Mesenchymal stem cell (in vitro differentiated cells and primary cell): Measurements from ENCODE around the gene FILIP1L.

Experiments
- DNase-seq: peaks from one replicate; pipeline ENCODE4 v3.0.0-alpha.2; 2013
- H2AFZ ChIP-seq: one replicate; pipeline ENCODE4 v1.6.1; 2013; ENCODE audit warnings: low read depth, mild to moderate bottlenecking, control low read depth, inconsistent platforms, low read length, moderate library complexity
- H2AK5ac ChIP-seq: 2 replicates; pipeline ENCODE4 v1.6.1; 2013; ENCODE audit warnings: low read length, moderate library complexity, mild to moderate bottlenecking, inconsistent platforms; ENCODE audit not compliant: severe bottlenecking
- H2BK120ac ChIP-seq: one replicate; pipeline ENCODE4 v1.6.1; 2013; ENCODE audit warnings: low read depth, mild to moderate bottlenecking, inconsistent platforms, low read length, moderate library complexity
- H2BK12ac ChIP-seq, 2 experiments: one replicate each; pipeline ENCODE4 v1.6.1; 2013; ENCODE audit warnings: inconsistent platforms in 2 of 2, low read length in 2 of 2, mild to moderate bottlenecking in 2 of 2, moderate library complexity in 2 of 2, control low read depth in 1 of 2
- H2BK15ac ChIP-seq: one replicate; pipeline ENCODE4 v1.6.1; 2013; ENCODE audit warnings: mild to moderate bottlenecking, low read depth, inconsistent platforms; ENCODE audit not compliant: poor library complexity, severe bottlenecking
- H2BK5ac ChIP-seq: 2 replicates; pipeline ENCODE4 v1.6.1; 2013; ENCODE audit warnings: low read depth, mild to moderate bottlenecking, low read length, control low read depth, inconsistent platforms; ENCODE audit not compliant: poor library complexity, severe bottlenecking
- H3K14ac ChIP-seq, 2 experiments: one replicate each; pipeline ENCODE4 v1.6.1; 2013; ENCODE audit warnings: inconsistent platforms in 2 of 2, low read length in 2 of 2, control low read depth in 1 of 2, mild to moderate bottlenecking in 1 of 2, moderate library complexity in 1 of 2
- H3K18ac ChIP-seq, 2 experiments: one replicate each; pipeline ENCODE4 v1.6.1; 2013; ENCODE audit warnings: inconsistent platforms in 2 of 2, low read length in 2 of 2, control low read depth in 1 of 2, low read depth in 1 of 2, mild to moderate bottlenecking in 1 of 2
- H3K23ac ChIP-seq, 2 experiments: one replicate each; pipeline ENCODE4 v1.6.1; 2013; ENCODE audit warnings: inconsistent platforms in 2 of 2, low read length in 2 of 2, mild to moderate bottlenecking in 2 of 2, moderate library complexity in 2 of 2, control low read depth in 1 of 2
- H3K27ac ChIP-seq: 2 replicates; pipeline ENCODE4 v1.5.1; 2013; ENCODE audit warnings: mild to moderate bottlenecking, moderate library complexity, low read length, control low read depth, inconsistent platforms; ENCODE audit not compliant: poor library complexity, severe bottlenecking
- H3K27me3 ChIP-seq, 2 experiments: 2 replicates each; pipeline versions ENCODE4 v1.6.1 to v1.7.0; 2013; ENCODE audit warnings: low read length in 2 of 2, mild to moderate bottlenecking in 2 of 2, moderate library complexity in 2 of 2, control low read depth in 1 of 2, inconsistent platforms in 1 of 2; ENCODE audit not compliant: control insufficient read depth in 1 of 2, insufficient read depth in 1 of 2
- H3K36me3 ChIP-seq, 2 experiments: 2 replicates each; pipeline versions ENCODE4 v1.6.1 to v1.7.0; 2013; ENCODE audit warnings: low read length in 2 of 2, control low read depth in 1 of 2, inconsistent platforms in 1 of 2, low read depth in 1 of 2, mild to moderate bottlenecking in 1 of 2; ENCODE audit not compliant: insufficient read depth in 2 of 2, control insufficient read depth in 1 of 2
- H3K4ac ChIP-seq, 2 experiments: one replicate each; pipeline ENCODE4 v1.6.1; 2013; ENCODE audit warnings: inconsistent platforms in 2 of 2, low read length in 2 of 2, mild to moderate bottlenecking in 2 of 2, moderate library complexity in 2 of 2, control low read depth in 1 of 2, low read depth in 1 of 2
- H3K4me1 ChIP-seq: 2 replicates; pipeline ENCODE4 v1.6.1; 2013; ENCODE audit warnings: low read depth, low read length, control low read depth; ENCODE audit not compliant: control insufficient read depth, insufficient read depth
- H3K4me2 ChIP-seq: 2 replicates; pipeline ENCODE4 v1.6.1; 2013; ENCODE audit warnings: low read length, mild to moderate bottlenecking, inconsistent platforms; ENCODE audit not compliant: poor library complexity, severe bottlenecking
- H3K4me3 ChIP-seq, 2 experiments: 2 replicates each; pipeline versions ENCODE4 v1.5.1 to v1.7.0; 2013; ENCODE audit warnings: low read length in 2 of 2, mild to moderate bottlenecking in 2 of 2, control low read depth in 1 of 2, low read depth in 1 of 2; ENCODE audit not compliant: insufficient read depth in 1 of 2
- H3K79me1 ChIP-seq: replicated peaks from 2 replicates; pipeline ENCODE4 v1.6.1; 2013; ENCODE audit warnings: mild to moderate bottlenecking, control low read depth, low read length, inconsistent platforms; ENCODE audit not compliant: poor library complexity, severe bottlenecking
- H3K9ac ChIP-seq: 2 replicates; pipeline ENCODE4 v1.7.0; 2013; ENCODE audit warnings: mild to moderate bottlenecking, low read length, moderate library complexity
- H3K9me3 ChIP-seq: 2 replicates; pipeline ENCODE4 v1.7.0; 2013; ENCODE audit warnings: mild to moderate bottlenecking, low read length; ENCODE audit not compliant: control insufficient read depth
- H4K8ac ChIP-seq: one replicate; pipeline ENCODE4 v1.6.1; 2013; ENCODE audit warnings: inconsistent platforms, mild to moderate bottlenecking, low read length, moderate library complexity
- H4K91ac ChIP-seq: one replicate; pipeline ENCODE4 v1.6.1; 2013; ENCODE audit warnings: mild to moderate bottlenecking, low read length, inconsistent platforms
- WGBS: methylation state at CpG from one replicate; pipeline ENCODE4 v1.1.7; 2013; ENCODE audit warnings: mixed read lengths; 5-methylcytosine and 5-hydroxymethylcytosine counted together

The FILIP1L gene

DNA sequence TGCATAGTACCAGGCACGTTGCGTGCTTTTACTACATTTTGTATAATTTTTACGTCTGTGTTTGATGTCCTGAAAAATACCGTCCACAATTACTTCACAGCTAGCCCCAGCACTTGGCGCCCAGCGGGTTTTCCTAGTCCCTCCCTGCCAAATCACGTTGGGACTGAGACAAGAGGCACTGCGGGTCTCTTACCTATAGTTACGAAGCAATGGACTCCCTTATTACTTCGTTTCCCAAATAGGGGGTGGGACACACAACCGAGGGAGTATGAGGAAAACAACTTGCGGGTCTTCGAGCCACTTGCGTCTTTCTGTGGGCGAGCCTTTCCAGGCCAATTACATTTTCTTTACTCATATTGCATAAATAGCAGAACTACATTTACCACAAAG lies 297.3 kb downstream of the FILIP1L start:
- Histone ChIP-seq H3K4me2 (peak overlapping the region; percentile 98), H3K9me3 (no peaks in the 10 kb centered on the region), H2BK15ac (no peak overlapping the region), H3K4me1 (peaks cover 2% of the 10 kb centered on the region), H3K36me3 (no peaks in the 10 kb centered on the region), H3K27ac (no peak overlapping the region), H3K18ac (no peak overlapping the region), H3K4ac (no peak overlapping the region), H2BK5ac (no peak overlapping the region), H4K91ac (no peak overlapping the region), H3K27me3 (peaks cover 0 to 4% of the 10 kb centered on the region in 2 experiments), H3K79me1 (peaks cover 5% of the 10 kb centered on the region), H3K14ac (no peak overlapping the region), H3K23ac (no peak overlapping the region), H3K4me3 (peak overlapping the region; percentile 34 to 88), H2BK120ac (no peak overlapping the region), H4K8ac (no peak overlapping the region), H2AFZ (peak overlapping the region; percentile 93), H2BK12ac (no peak overlapping the region), H3K9ac (peak overlapping the region; percentile 94), H2AK5ac (no peak overlapping the region)
- no peak for DNase-seq
- 7% methylated on average over 14 of the region's 15 CpGs for WGBS

DNA sequence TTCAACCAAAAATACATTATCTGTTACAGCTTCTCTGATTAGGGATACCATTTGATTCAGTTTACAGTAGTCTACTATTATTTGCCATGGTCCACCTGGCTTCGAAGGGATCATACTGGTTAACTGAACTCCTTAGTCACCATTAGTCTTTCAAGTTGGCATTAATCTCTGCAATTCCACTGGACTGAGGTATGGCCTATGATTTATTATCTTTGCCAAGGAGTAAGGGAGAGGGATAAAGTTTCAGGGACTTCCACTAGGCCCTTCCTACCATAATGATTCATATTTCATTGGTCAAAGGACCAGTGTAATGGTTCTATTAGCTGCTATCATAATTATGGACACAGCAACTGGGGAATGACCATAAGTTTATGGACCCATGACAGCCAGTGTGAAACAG lies 303.9 kb downstream of the FILIP1L start:
- Histone ChIP-seq H3K14ac (no peak overlapping the region), H3K9ac (no peak overlapping the region), H3K79me1 (no peaks in the 10 kb centered on the region), H3K27ac (no peak overlapping the region), H2AFZ (no peak overlapping the region), H3K4ac (no peak overlapping the region), H3K4me3 (no peak overlapping the region), H2BK120ac (no peak overlapping the region), H3K4me2 (no peak overlapping the region), H3K27me3 (peaks cover 0 to 5% of the 10 kb centered on the region in 2 experiments), H3K9me3 (peaks cover 4% of the 10 kb centered on the region), H2BK15ac (no peak overlapping the region), H3K23ac (no peak overlapping the region), H3K36me3 (no peaks in the 10 kb centered on the region), H2AK5ac (no peak overlapping the region), H2BK12ac (no peak overlapping the region), H4K91ac (no peak overlapping the region), H4K8ac (no peak overlapping the region), H3K4me1 (no peaks in the 10 kb centered on the region), H3K18ac (no peak overlapping the region), H2BK5ac (no peak overlapping the region)
- no peak for DNase-seq
- WGBS, result 90% methylated on average over 1 of the region's 1 CpG

DNA sequence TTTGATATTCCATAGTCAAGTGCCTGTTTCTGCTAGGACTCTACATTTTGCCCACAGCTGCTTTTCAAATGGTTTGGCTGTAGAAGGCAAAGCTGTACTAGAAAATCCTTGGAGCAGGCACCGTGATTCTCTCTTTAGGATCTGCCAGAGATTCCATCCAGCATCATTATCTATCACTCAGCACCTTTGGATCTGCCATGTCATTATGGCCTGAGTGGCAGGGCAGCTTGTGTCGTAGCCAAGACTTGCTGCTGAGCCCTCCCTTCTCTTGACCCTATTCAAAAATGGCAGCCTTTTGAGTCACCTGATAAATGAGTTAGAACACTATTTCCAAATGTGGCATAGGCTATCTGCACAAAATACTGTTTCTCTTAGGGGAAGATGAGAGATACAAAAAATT lies 304.7 kb downstream of the FILIP1L start:
- Histone ChIP-seq H2AFZ (no peak overlapping the region), H3K9ac (no peak overlapping the region), H2BK12ac (no peak overlapping the region), H3K36me3 (no peaks in the 10 kb centered on the region), H4K91ac (no peak overlapping the region), H3K9me3 (peaks cover 13% of the 10 kb centered on the region), H3K79me1 (no peaks in the 10 kb centered on the region), H3K4me3 (no peak overlapping the region), H3K4ac (no peak overlapping the region), H3K27me3 (peaks cover 0 to 5% of the 10 kb centered on the region in 2 experiments), H3K4me2 (no peak overlapping the region), H3K18ac (no peak overlapping the region), H2BK15ac (no peak overlapping the region), H3K14ac (no peak overlapping the region), H2BK5ac (no peak overlapping the region), H2AK5ac (no peak overlapping the region), H3K27ac (no peak overlapping the region), H4K8ac (no peak overlapping the region), H3K23ac (no peak overlapping the region), H3K4me1 (no peaks in the 10 kb centered on the region), H2BK120ac (no peak overlapping the region)
- WGBS, result 68% methylated on average over 2 of the region's 2 CpGs
- no peak for DNase-seq

DNA sequence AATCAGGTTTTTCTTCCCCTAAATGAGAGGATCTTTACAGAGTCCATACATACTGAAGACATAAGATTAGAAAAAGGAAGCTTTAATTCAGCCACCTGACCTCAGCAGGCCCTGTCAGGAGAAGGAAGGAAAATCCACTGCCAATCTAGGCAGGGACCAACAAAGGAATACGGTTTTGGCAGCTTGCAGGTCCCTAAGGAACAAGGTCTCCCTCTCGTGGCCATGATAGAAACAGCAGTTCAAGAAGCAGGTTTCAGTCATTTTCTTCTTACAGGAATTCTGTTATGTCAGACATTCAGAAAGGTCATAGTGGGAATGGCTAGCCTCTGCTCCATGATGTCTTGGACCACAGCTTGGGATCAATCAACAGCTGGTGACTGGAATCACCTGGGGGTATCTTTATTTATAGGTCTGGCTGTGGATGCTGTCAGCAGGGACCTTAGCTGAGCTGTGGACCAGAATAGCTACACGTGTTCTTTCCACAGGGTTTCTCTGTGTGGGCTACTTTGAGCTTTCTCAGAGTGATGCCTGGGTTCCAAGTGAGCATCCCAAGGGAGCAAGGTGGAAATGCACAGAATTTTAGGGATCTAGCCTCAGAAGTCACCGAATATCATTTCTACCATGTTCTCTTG lies 306.0 kb downstream of the FILIP1L start:
- Histone ChIP-seq H3K27me3 (peaks cover 0 to 4% of the 10 kb centered on the region in 2 experiments), H4K8ac (no peak overlapping the region), H3K36me3 (no peaks in the 10 kb centered on the region), H2BK12ac (no peak overlapping the region), H2BK120ac (no peak overlapping the region), H3K9ac (no peak overlapping the region), H3K23ac (no peak overlapping the region), H2AK5ac (no peak overlapping the region), H3K4me3 (no peak overlapping the region), H2AFZ (no peak overlapping the region), H3K4ac (no peak overlapping the region), H3K9me3 (peaks cover 13% of the 10 kb centered on the region), H2BK15ac (no peak overlapping the region), H3K14ac (no peak overlapping the region), H3K27ac (no peak overlapping the region), H3K4me2 (no peak overlapping the region), H2BK5ac (no peak overlapping the region), H4K91ac (no peak overlapping the region), H3K4me1 (no peaks in the 10 kb centered on the region), H3K18ac (no peak overlapping the region), H3K79me1 (no peaks in the 10 kb centered on the region)
- 49% methylated on average over 4 of the region's 4 CpGs for WGBS
- DNase-seq, result peak; percentile 78
